ENCODE data around the gene DIRAS2.

Gene DIRAS2

GRCh38 chr9:90600029-90600428 lies 42.6 kb downstream of the DIRAS2 start:
- TF ChIP-seq TCF4 (CRISPR knock-in tag; IDR thresholded peaks at IDR 0.05; ENCODE audit: borderline replicate concordance) (no peak), ZFP30 (CRISPR knock-in tag; IDR thresholded peaks at IDR 0.05) (no peak), ZNF70 (CRISPR knock-in tag; IDR thresholded peaks at IDR 0.05) (no peak), GLIS3 (CRISPR knock-in tag; IDR thresholded peaks at IDR 0.05) (no peak)
- ATAC-seq, result no peak

GRCh38 chr9:90598191-90598590 lies 44.4 kb downstream of the DIRAS2 start:
- TF ChIP-seq CSDC2 (CRISPR knock-in tag; IDR thresholded peaks at IDR 0.05) (no peak), ESRRG (CRISPR knock-in tag; IDR thresholded peaks at IDR 0.05) (no peak), CSRNP3 (CRISPR knock-in tag; IDR thresholded peaks at IDR 0.05) (no peak), PPARA (CRISPR knock-in tag; IDR thresholded peaks at IDR 0.05; ENCODE audit: borderline replicate concordance) (no peak), GLIS3 (CRISPR knock-in tag; IDR thresholded peaks at IDR 0.05) (no peak), ZC3H10 (CRISPR knock-in tag; IDR thresholded peaks at IDR 0.05) (no peak), BACH2 (CRISPR knock-in tag; IDR thresholded peaks at IDR 0.05; ENCODE audit: borderline replicate concordance) (no peak), TOX (CRISPR knock-in tag; IDR thresholded peaks at IDR 0.05; ENCODE audit: borderline replicate concordance) (no peak), ZFP3 (CRISPR knock-in tag; IDR thresholded peaks at IDR 0.05) (no peak), ZFP30 (CRISPR knock-in tag; IDR thresholded peaks at IDR 0.05) (no peak), ZNF565 (CRISPR knock-in tag; conservative IDR thresholded peaks at IDR 0.05; ENCODE audit: low read depth) (no peak), ZNF70 (CRISPR knock-in tag; IDR thresholded peaks at IDR 0.05) (no peak), ARNTL (CRISPR knock-in tag; IDR thresholded peaks at IDR 0.05; ENCODE audit: borderline replicate concordance, low read depth) (no peak)
- no peak for ATAC-seq

GRCh38 chr9:90593646-90594045 lies 49.0 kb downstream of the DIRAS2 start:
- TF ChIP-seq ZFP30 (CRISPR knock-in tag; IDR thresholded peaks at IDR 0.05) (no peak), TOX (CRISPR knock-in tag; IDR thresholded peaks at IDR 0.05; ENCODE audit: borderline replicate concordance) (no peak), ESRRG (CRISPR knock-in tag; IDR thresholded peaks at IDR 0.05) (no peak), SNAI2 (CRISPR knock-in tag; IDR thresholded peaks at IDR 0.05) (no peak), CSDC2 (CRISPR knock-in tag; IDR thresholded peaks at IDR 0.05) (no peak), PATZ1 (CRISPR knock-in tag; IDR thresholded peaks at IDR 0.05; ENCODE audit: borderline replicate concordance) (no peak), CREB5 (CRISPR knock-in tag; IDR thresholded peaks at IDR 0.05; ENCODE audit: low read depth) (no peak), OSR1 (CRISPR knock-in tag; IDR thresholded peaks at IDR 0.05) (no peak), GLIS3 (CRISPR knock-in tag; IDR thresholded peaks at IDR 0.05) (no peak), TSHZ2 (CRISPR knock-in tag; IDR thresholded peaks at IDR 0.05) (no peak), ZNF8 (CRISPR knock-in tag; IDR thresholded peaks at IDR 0.05) (no peak), TCF4 (CRISPR knock-in tag; IDR thresholded peaks at IDR 0.05; ENCODE audit: borderline replicate concordance) (no peak), BACH2 (CRISPR knock-in tag; IDR thresholded peaks at IDR 0.05; ENCODE audit: borderline replicate concordance) (no peak), ZNF565 (CRISPR knock-in tag; conservative IDR thresholded peaks at IDR 0.05; ENCODE audit: low read depth) (no peak), CSRNP3 (CRISPR knock-in tag; IDR thresholded peaks at IDR 0.05) (no peak), PPARA (CRISPR knock-in tag; IDR thresholded peaks at IDR 0.05; ENCODE audit: borderline replicate concordance) (no peak)
- ATAC-seq, result no peak
